Measurements from ENCODE around the gene FNIP2.

FNIP2 gene

DNA sequence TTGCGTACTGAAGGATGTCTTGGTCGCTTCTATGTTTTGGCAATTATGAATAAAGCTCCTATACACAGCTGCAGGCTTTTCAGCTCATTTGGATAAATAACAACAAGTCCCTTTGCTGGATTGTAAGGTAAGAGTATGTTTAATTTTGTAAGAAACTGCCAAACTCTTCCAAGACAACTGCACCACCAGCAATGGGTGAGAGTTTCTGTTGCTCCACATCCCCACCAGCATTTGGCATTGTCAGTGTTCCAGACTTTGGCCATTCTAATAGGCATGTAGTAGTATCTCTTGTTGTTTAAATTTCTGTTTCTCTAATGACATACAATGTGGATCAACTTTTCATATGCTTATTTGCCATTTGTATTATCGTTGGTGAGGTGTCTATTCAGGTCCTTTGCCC, 44.3 kb downstream of the FNIP2 start:
- no peaks in the 10 kb centered on the region for H3K27me3 ChIP-seq (ENCODE audit: insufficient read depth, low read length)
- no peak overlapping the region for H3K9ac ChIP-seq (ENCODE audit: low read length)
- H3K79me1 ChIP-seq (ENCODE audit: low read length): peaks cover 10% of the 10 kb centered on the region
- no peak for DNase-seq
- no peak overlapping the region for H3K18ac ChIP-seq (ENCODE audit: low read length)
- H3K79me2 ChIP-seq (ENCODE audit: control insufficient read depth, insufficient read depth, low read length, poor library complexity): peaks cover 4% of the 10 kb centered on the region
- no peak overlapping the region for H2AFZ ChIP-seq (ENCODE audit: insufficient read depth, low read length, poor library complexity)
- no peak overlapping the region for H4K91ac ChIP-seq (ENCODE audit: low read depth, low read length)
- H3K4me2 ChIP-seq (ENCODE audit: low read length): no peak overlapping the region
- H3K36me3 ChIP-seq (ENCODE audit: control insufficient read depth in 1 of 2, insufficient read depth in 2 of 2, low read length in 2 of 2): peaks cover 0 to 2% of the 10 kb centered on the region in 2 experiments
- no peak overlapping the region for H2BK5ac ChIP-seq (ENCODE audit: low read depth, low read length, poor library complexity)
- no peak overlapping the region for H3K4me3 ChIP-seq (ENCODE audit: low read depth, low read length)
- no peak overlapping the region for H2BK12ac ChIP-seq (ENCODE audit: low read length)
- no peak overlapping the region for H4K12ac ChIP-seq (ENCODE audit: low read depth, low read length)
- H2AK5ac ChIP-seq (ENCODE audit: low read length): no peak overlapping the region
- no peak overlapping the region for H3K14ac ChIP-seq (ENCODE audit: low read length)
- H3K4me1 ChIP-seq (ENCODE audit: control insufficient read depth in 1 of 2, insufficient read depth in 2 of 2, low read length in 2 of 2): peaks cover 7 to 18% of the 10 kb centered on the region in 2 experiments
- no CpG with 5 or more reads among the region's 3 CpGs for WGBS (ENCODE audit: extremely low coverage, insufficient coverage, insufficient read length)
- no peak overlapping the region for H2BK120ac ChIP-seq (ENCODE audit: insufficient read depth, low read length, poor library complexity)
- no peak overlapping the region for H4K8ac ChIP-seq (ENCODE audit: low read depth, low read length)
- H3K9me3 ChIP-seq (ENCODE audit: insufficient read depth, low read depth, low read length): no peaks in the 10 kb centered on the region
- no peak overlapping the region for H3K27ac ChIP-seq (ENCODE audit: low read depth, low read length)
- no peak overlapping the region for H3K4ac ChIP-seq (ENCODE audit: low read depth, low read length)
- no peak overlapping the region for H3K23ac ChIP-seq (ENCODE audit: low read length)

DNA sequence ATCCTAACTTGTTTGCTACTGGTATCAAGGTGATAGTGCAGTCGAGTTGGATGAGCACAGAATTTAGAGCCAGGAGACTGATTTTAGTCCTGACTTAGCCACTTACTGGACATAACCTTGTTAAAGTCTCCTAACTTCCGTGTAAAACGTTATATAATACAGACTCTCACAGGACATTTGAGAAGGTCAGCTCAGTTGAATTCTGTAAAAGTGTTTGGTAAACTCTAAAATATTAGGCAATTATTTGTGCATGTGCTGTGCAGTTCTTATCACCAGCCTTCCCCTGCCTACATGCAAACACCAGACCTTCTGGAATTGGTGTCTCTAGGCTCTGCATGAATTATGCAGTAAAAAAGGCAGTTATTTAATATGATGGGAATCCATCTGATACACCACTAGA, 45.4 kb downstream of the FNIP2 start:
- Histone ChIP-seq H3K4me2 (ENCODE audit: low read length) (no peak overlapping the region), H2AFZ (ENCODE audit: insufficient read depth, low read length, poor library complexity) (no peak overlapping the region), H4K12ac (ENCODE audit: low read depth, low read length) (no peak overlapping the region), H3K79me2 (ENCODE audit: control insufficient read depth, insufficient read depth, low read length, poor library complexity) (peaks cover 2% of the 10 kb centered on the region), H2AK5ac (ENCODE audit: low read length) (no peak overlapping the region), H4K91ac (ENCODE audit: low read depth, low read length) (no peak overlapping the region), H3K4me1 (ENCODE audit: control insufficient read depth in 1 of 2, insufficient read depth in 2 of 2, low read length in 2 of 2) (peaks cover 7 to 18% of the 10 kb centered on the region in 2 experiments), H4K8ac (ENCODE audit: low read depth, low read length) (no peak overlapping the region), H2BK5ac (ENCODE audit: low read depth, low read length, poor library complexity) (no peak overlapping the region), H3K27ac (ENCODE audit: low read depth, low read length) (no peak overlapping the region), H3K23ac (ENCODE audit: low read length) (no peak overlapping the region), H3K18ac (ENCODE audit: low read length) (no peak overlapping the region), H3K9me3 (ENCODE audit: insufficient read depth, low read depth, low read length) (no peaks in the 10 kb centered on the region), H3K4me3 (ENCODE audit: low read depth, low read length) (no peak overlapping the region), H2BK12ac (ENCODE audit: low read length) (no peak overlapping the region), H3K36me3 (ENCODE audit: control insufficient read depth in 1 of 2, insufficient read depth in 2 of 2, low read length in 2 of 2) (peaks cover 0 to 2% of the 10 kb centered on the region in 2 experiments), H3K9ac (ENCODE audit: low read length) (no peak overlapping the region), H3K14ac (ENCODE audit: low read length) (no peak overlapping the region), H3K27me3 (ENCODE audit: insufficient read depth, low read length) (no peaks in the 10 kb centered on the region), H2BK120ac (ENCODE audit: insufficient read depth, low read length, poor library complexity) (no peak overlapping the region), H3K4ac (ENCODE audit: low read depth, low read length) (no peak overlapping the region), H3K79me1 (ENCODE audit: low read length) (peaks cover 10% of the 10 kb centered on the region)
- DNase-seq: no peak
- no CpG with 5 or more reads among the region's 3 CpGs for WGBS (ENCODE audit: extremely low coverage, insufficient coverage, insufficient read length)

DNA sequence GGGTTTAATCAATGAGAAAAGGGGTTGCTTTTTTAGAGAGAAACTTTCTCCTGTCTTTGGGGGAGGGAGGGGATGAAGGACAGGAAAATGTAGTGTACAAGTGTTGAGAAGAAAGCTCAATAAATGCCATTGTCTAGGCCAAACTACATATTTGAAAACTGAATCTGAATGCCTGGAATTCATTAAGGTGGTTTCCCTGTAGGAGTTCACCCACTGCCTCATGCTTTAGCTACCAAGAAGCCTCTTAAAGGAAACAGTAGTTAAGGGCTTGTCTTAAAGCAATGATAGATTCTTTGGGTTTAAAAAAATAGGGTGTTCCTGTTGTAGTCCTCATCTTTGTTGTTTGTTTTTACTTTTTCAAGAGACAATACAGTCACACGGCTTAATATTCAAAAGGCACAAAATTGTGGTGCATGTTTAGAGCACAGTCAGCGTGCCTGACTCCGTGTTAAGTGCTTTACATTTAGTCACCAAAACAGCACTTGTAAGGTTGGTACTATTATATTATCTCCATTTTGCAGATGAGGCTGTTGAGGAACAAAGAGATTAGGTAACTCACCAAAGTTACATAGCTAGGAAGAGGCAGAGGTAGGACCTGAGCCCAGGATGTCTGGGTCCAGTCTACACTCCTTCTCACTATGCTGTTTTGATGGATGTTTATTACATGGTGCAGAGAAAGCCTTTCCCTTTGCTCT, 46.0 kb downstream of the FNIP2 start:
- Histone ChIP-seq H4K12ac (ENCODE audit: low read depth, low read length) (no peak overlapping the region), H3K18ac (ENCODE audit: low read length) (no peak overlapping the region), H4K8ac (ENCODE audit: low read depth, low read length) (peak overlapping the region; percentile 54), H2BK5ac (ENCODE audit: low read depth, low read length, poor library complexity) (peak overlapping the region; percentile 40), H3K14ac (ENCODE audit: low read length) (no peak overlapping the region), H2AFZ (ENCODE audit: insufficient read depth, low read length, poor library complexity) (no peak overlapping the region), H3K36me3 (ENCODE audit: control insufficient read depth in 1 of 2, insufficient read depth in 2 of 2, low read length in 2 of 2) (peaks cover 0 to 2% of the 10 kb centered on the region in 2 experiments), H3K79me1 (ENCODE audit: low read length) (peaks cover 10% of the 10 kb centered on the region), H2BK120ac (ENCODE audit: insufficient read depth, low read length, poor library complexity) (no peak overlapping the region), H2AK5ac (ENCODE audit: low read length) (peak overlapping the region; percentile 48), H3K27ac (ENCODE audit: low read depth, low read length) (no peak overlapping the region), H3K4me1 (ENCODE audit: control insufficient read depth in 1 of 2, insufficient read depth in 2 of 2, low read length in 2 of 2) (peaks cover 7 to 18% of the 10 kb centered on the region in 2 experiments), H3K9ac (ENCODE audit: low read length) (no peak overlapping the region), H4K91ac (ENCODE audit: low read depth, low read length) (no peak overlapping the region), H3K4me2 (ENCODE audit: low read length) (no peak overlapping the region), H3K9me3 (ENCODE audit: insufficient read depth, low read depth, low read length) (no peaks in the 10 kb centered on the region), H3K23ac (ENCODE audit: low read length) (no peak overlapping the region), H3K27me3 (ENCODE audit: insufficient read depth, low read length) (no peaks in the 10 kb centered on the region), H3K4me3 (ENCODE audit: low read depth, low read length) (no peak overlapping the region), H3K79me2 (ENCODE audit: control insufficient read depth, insufficient read depth, low read length, poor library complexity) (peaks cover 2% of the 10 kb centered on the region), H3K4ac (ENCODE audit: low read depth, low read length) (no peak overlapping the region), H2BK12ac (ENCODE audit: low read length) (peak overlapping the region; percentile 49)
- DNase-seq: peak; percentile 43 to 80
- no CpG with 5 or more reads among the region's 3 CpGs for WGBS (ENCODE audit: extremely low coverage, insufficient coverage, insufficient read length)

DNA sequence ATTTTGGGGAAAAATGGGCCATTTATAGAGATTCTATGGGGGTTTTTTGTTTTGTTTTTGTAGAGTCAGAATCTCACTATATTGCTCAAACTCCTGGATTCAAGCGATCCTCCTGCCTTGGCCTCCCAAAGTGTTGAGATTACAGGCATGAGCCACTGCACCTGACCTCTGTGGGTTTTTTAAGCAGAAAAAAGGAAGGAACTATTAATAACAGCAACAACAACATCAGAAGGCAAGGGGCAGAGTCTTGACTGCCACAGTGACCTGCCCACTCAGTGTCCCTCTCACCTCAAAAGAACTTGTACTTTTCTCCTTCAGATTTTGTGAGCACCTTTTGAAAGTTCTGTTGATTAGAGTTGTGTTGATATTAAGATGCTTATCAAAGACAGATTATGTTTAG, 48.1 kb downstream of the FNIP2 start:
- Histone ChIP-seq H3K23ac (ENCODE audit: low read length) (no peak overlapping the region), H3K9me3 (ENCODE audit: insufficient read depth, low read depth, low read length) (no peaks in the 10 kb centered on the region), H3K4me2 (ENCODE audit: low read length) (no peak overlapping the region), H3K18ac (ENCODE audit: low read length) (no peak overlapping the region), H2AK5ac (ENCODE audit: low read length) (no peak overlapping the region), H2BK120ac (ENCODE audit: insufficient read depth, low read length, poor library complexity) (peak overlapping the region; percentile 60), H2BK12ac (ENCODE audit: low read length) (no peak overlapping the region), H3K36me3 (ENCODE audit: control insufficient read depth in 1 of 2, insufficient read depth in 2 of 2, low read length in 2 of 2) (peaks cover 0 to 2% of the 10 kb centered on the region in 2 experiments), H3K14ac (ENCODE audit: low read length) (no peak overlapping the region), H4K12ac (ENCODE audit: low read depth, low read length) (no peak overlapping the region), H3K4me3 (ENCODE audit: low read depth, low read length) (no peak overlapping the region), H3K4me1 (ENCODE audit: control insufficient read depth in 1 of 2, insufficient read depth in 2 of 2, low read length in 2 of 2) (peaks cover 6 to 7% of the 10 kb centered on the region in 2 experiments), H3K4ac (ENCODE audit: low read depth, low read length) (no peak overlapping the region), H3K79me1 (ENCODE audit: low read length) (peaks cover 4% of the 10 kb centered on the region), H2BK5ac (ENCODE audit: low read depth, low read length, poor library complexity) (no peak overlapping the region), H3K79me2 (ENCODE audit: control insufficient read depth, insufficient read depth, low read length, poor library complexity) (peaks cover 2% of the 10 kb centered on the region), H4K91ac (ENCODE audit: low read depth, low read length) (no peak overlapping the region), H3K9ac (ENCODE audit: low read length) (no peak overlapping the region), H3K27me3 (ENCODE audit: insufficient read depth, low read length) (no peaks in the 10 kb centered on the region), H4K8ac (ENCODE audit: low read depth, low read length) (no peak overlapping the region), H3K27ac (ENCODE audit: low read depth, low read length) (no peak overlapping the region), H2AFZ (ENCODE audit: insufficient read depth, low read length, poor library complexity) (no peak overlapping the region)
- WGBS (ENCODE audit: extremely low coverage, insufficient coverage, insufficient read length): no CpG with 5 or more reads among the region's 1 CpG
- no peak for DNase-seq

All from trophoblast cell (in vitro differentiated cells and primary cell).